HepG2 (cell line): ENCODE data around the gene ATG7. TPM values are rescaled to one million over a fixed set of nuclear protein-coding genes. Genes with fewer than 3 reads are reported as not detected.

Source experiments
- ATAC-seq: fragments of 200-7000 bp; cut with Tn5 transposase; 3 replicates; pipeline ENCODE4 v1.9.1; 2020; ENCODE audit warnings: mild to moderate bottlenecking, moderate library complexity
- BruUV-seq: library from RNA; stranded (reverse); fragments of 400-500 nt; replicated peaks from 2 replicates; lab custom pipeline; 2021; lab: Mats Ljungman, UMichigan
- CTCF ChIA-PET: fragments of 300-600 bp; formaldehyde crosslinking; extraction: SDS; loops from one replicate; lab custom pipeline; 2021; ENCODE audit warnings: low total read pairs, inconsistent platforms, low intra/inter-chr PET ratio; lab: Yijun Ruan, JAX
- POLR2A ChIA-PET: fragments of 350-600 bp; sonication (Branson Sonifier 250); formaldehyde crosslinking; loops from one replicate; lab custom pipeline; 2020; ENCODE audit warnings: antibody characterized with exemption, inconsistent platforms; lab: Yijun Ruan, JAX
- DNase-seq: peaks from one replicate; pipeline ENCODE4 v3.0.0-alpha.2; 2015; ENCODE audit warnings: low spot score
- FAIRE-seq: peaks from 3 replicates; lab custom pipeline; 2011; peaks lifted over from hg19 to GRCh38; lab: Jason Lieb, UNC
- H2AFZ ChIP-seq: one replicate; pipeline ENCODE4 v1.6.1; 2011; ENCODE audit warnings: low read length, inconsistent platforms
- H3K27ac ChIP-seq: fragments of 300-600 bp; 3 replicates; pipeline ENCODE4 v1.8.0; 2011; ENCODE audit warnings: mixed run types, mild to moderate bottlenecking, mixed read lengths, low read length, inconsistent platforms; ENCODE audit not compliant: insufficient read depth; ENCODE audit errors: extremely low read length
- H3K27me3 ChIP-seq, 2 experiments: fragments of 200-600 bp in 1 of 2; 2 replicates in 1 of 2; 3 replicates in 1 of 2; pipeline versions ENCODE4 v1.6.0 to v1.8.0; 2011; ENCODE audit warnings: low read length in 2 of 2, mild to moderate bottlenecking in 2 of 2, moderate library complexity in 2 of 2, inconsistent platforms in 1 of 2; ENCODE audit not compliant: insufficient read depth in 2 of 2, control insufficient read depth in 1 of 2
- H3K36me3 ChIP-seq, 2 experiments: fragments of 200-600 bp in 1 of 2; replicated peaks in 1 of 2; 2 replicates in 1 of 2; 3 replicates in 1 of 2; pipeline versions ENCODE4 v1.5.1 to v1.8.0; 2011; ENCODE audit warnings: low read length in 2 of 2, inconsistent platforms in 1 of 2; ENCODE audit not compliant: insufficient read depth in 2 of 2, control insufficient read depth in 1 of 2
- H3K4me1 ChIP-seq: 2 replicates; pipeline ENCODE4 v1.5.1; 2012; ENCODE audit warnings: low read length, inconsistent platforms; ENCODE audit not compliant: insufficient read depth
- H3K4me2 ChIP-seq: 2 replicates; pipeline ENCODE4 v1.6.0; 2011; ENCODE audit warnings: low read depth, low read length, inconsistent platforms
- H3K4me3 ChIP-seq, 3 experiments: fragments of 200-600 bp in 1 of 3; sonication (generic), shearing (Covaris generic) in 1 of 3; replicated peaks in 1 of 3; 2 replicates each; pipeline ENCODE4 v1.5.1; 2011 to 2016; ENCODE audit warnings: low read length in 3 of 3, inconsistent platforms in 2 of 3, low read depth in 2 of 3, mild to moderate bottlenecking in 2 of 3, control low read depth in 1 of 3, mixed read lengths in 1 of 3; ENCODE audit not compliant: insufficient read depth in 1 of 3
- H3K79me2 ChIP-seq: one replicate; pipeline ENCODE4 v1.6.1; 2011; ENCODE audit warnings: low read length, inconsistent platforms; ENCODE audit not compliant: insufficient read depth
- H3K9ac ChIP-seq: 2 replicates; pipeline ENCODE4 v1.6.0; 2011; ENCODE audit warnings: mild to moderate bottlenecking, low read depth, low read length, inconsistent platforms; ENCODE audit not compliant: insufficient read depth
- H3K9me3 ChIP-seq: 2 replicates; pipeline ENCODE4 v1.5.1; 2012; ENCODE audit warnings: mild to moderate bottlenecking, low read length
- H4K20me1 ChIP-seq: 2 replicates; pipeline ENCODE4 v1.6.0; 2011; ENCODE audit warnings: inconsistent platforms, mild to moderate bottlenecking, low read length, moderate library complexity; ENCODE audit not compliant: insufficient read depth
- ATF4 ChIP-seq, 2 experiments: fragments of 450-650 bp in 1 of 2; sonication (generic) in 1 of 2; formaldehyde crosslinking; IDR thresholded peaks; 2 replicates each; pipeline versions ENCODE4 v1.5.0 to v1.8.0; 2020 to 2022; ENCODE audit warnings: mild to moderate bottlenecking in 1 of 2, missing genetic modification reagents in 1 of 2
- FOXK1 ChIP-seq: sonication (generic); formaldehyde crosslinking; IDR thresholded peaks from 2 replicates; pipeline ENCODE4 v1.4.0; 2020; ENCODE audit warnings: low read depth, missing genetic modification reagents, borderline replicate concordance
- JARID2 ChIP-seq: sonication (generic); formaldehyde crosslinking; IDR thresholded peaks from 2 replicates; pipeline ENCODE4 v1.8.1; 2023; ENCODE audit warnings: missing genetic modification reagents, inconsistent platforms; ENCODE audit not compliant: insufficient replicate concordance
- KLF13 ChIP-seq: sonication (generic); formaldehyde crosslinking; IDR thresholded peaks from 2 replicates; pipeline ENCODE4 v1.4.0; 2020; ENCODE audit warnings: mild to moderate bottlenecking, missing genetic modification reagents
- MNT ChIP-seq: fragments of 450-650 bp; IDR thresholded peaks from 2 replicates; pipeline ENCODE4 v1.6.1; 2016
- MZF1 ChIP-seq: sonication (generic); formaldehyde crosslinking; IDR thresholded peaks from 2 replicates; pipeline ENCODE4 v1.8.1; 2023; ENCODE audit warnings: mild to moderate bottlenecking, missing genetic modification reagents, borderline replicate concordance
- NFKB2 ChIP-seq: sonication (generic); formaldehyde crosslinking; IDR thresholded peaks from 2 replicates; pipeline ENCODE4 v1.4.0; 2020; ENCODE audit warnings: missing genetic modification reagents, borderline replicate concordance
- USF2 ChIP-seq, 2 experiments: sonication (generic) in 1 of 2; formaldehyde crosslinking in 1 of 2; IDR thresholded peaks; 2 replicates each; pipeline versions ENCODE4 v1.5.1 to v1.6.1; 2011 to 2020; ENCODE audit warnings: borderline replicate concordance in 1 of 2, low read depth in 1 of 2, low read length in 1 of 2, mild to moderate bottlenecking in 1 of 2, missing genetic modification reagents in 1 of 2, moderate library complexity in 1 of 2
- ZIK1 ChIP-seq: sonication (generic); formaldehyde crosslinking; IDR thresholded peaks from 2 replicates; pipeline ENCODE4 v1.5.0; 2020; ENCODE audit warnings: mild to moderate bottlenecking, low read depth, missing genetic modification reagents, borderline replicate concordance
- ZNF770 ChIP-seq: sonication (generic); formaldehyde crosslinking; IDR thresholded peaks from 2 replicates; pipeline ENCODE4 v1.5.0; 2020; ENCODE audit warnings: mild to moderate bottlenecking, missing genetic modification reagents
- WGBS: methylation state at CpG from one replicate; pipeline ENCODE4 v1.1.6; 2017; ENCODE audit warnings: low lambda C conversion rate; 5-methylcytosine and 5-hydroxymethylcytosine counted together
- in situ Hi-C: cut with HindIII; loops from 2 replicates; pipeline ENCODE4 v1.10.0; 2017; ENCODE audit warnings: low pct_unique_long_range_greater_than_20kb; ENCODE audit not compliant: extremely low pct_ligation_motif_present
- intact Hi-C: fragments of 100-400 bp; cut with micrococcal nuclease; formaldehyde crosslinking; loops from one replicate; pipeline ENCODE4 v1.10.0; 2022; ENCODE audit not compliant: unreplicated experiment
- polyA plus RNA-seq, 8 experiments: library from polyadenylated mRNA; depleted of rRNA in 3 of 8; stranded (reverse) in 7 of 8; unstranded in 1 of 8; fragments of >200 nt; fragmentation: Illumina TruSeq in 4 of 8; extraction: Trizol in 4 of 8; gene quantifications; 2 replicates each; pipeline versions ENCODE4 v1.2.1 to v1.2.3, GENCODE V29; 2011 to 2016; ENCODE audit warnings: low read depth in 4 of 8, missing spikeins in 1 of 8, mixed read lengths in 1 of 8; ENCODE audit not compliant: insufficient read depth in 1 of 8
- total RNA-seq, 5 experiments: library from RNA; depleted of rRNA; stranded (reverse); fragments of >200 nt; fragmentation: Illumina TruSeq; extraction: Trizol; gene quantifications; 2 replicates each; pipeline ENCODE4 v1.2.3, GENCODE V29; 2016; ENCODE audit warnings: low read depth in 1 of 5

ATG7 gene
- total and polyA plus RNA-seq, 2 of the 13 experiments (the other 11 are each of a cell fraction or from before 2014, with no cell fraction given) = 7.8 to 22.1 TPM

DNA sequence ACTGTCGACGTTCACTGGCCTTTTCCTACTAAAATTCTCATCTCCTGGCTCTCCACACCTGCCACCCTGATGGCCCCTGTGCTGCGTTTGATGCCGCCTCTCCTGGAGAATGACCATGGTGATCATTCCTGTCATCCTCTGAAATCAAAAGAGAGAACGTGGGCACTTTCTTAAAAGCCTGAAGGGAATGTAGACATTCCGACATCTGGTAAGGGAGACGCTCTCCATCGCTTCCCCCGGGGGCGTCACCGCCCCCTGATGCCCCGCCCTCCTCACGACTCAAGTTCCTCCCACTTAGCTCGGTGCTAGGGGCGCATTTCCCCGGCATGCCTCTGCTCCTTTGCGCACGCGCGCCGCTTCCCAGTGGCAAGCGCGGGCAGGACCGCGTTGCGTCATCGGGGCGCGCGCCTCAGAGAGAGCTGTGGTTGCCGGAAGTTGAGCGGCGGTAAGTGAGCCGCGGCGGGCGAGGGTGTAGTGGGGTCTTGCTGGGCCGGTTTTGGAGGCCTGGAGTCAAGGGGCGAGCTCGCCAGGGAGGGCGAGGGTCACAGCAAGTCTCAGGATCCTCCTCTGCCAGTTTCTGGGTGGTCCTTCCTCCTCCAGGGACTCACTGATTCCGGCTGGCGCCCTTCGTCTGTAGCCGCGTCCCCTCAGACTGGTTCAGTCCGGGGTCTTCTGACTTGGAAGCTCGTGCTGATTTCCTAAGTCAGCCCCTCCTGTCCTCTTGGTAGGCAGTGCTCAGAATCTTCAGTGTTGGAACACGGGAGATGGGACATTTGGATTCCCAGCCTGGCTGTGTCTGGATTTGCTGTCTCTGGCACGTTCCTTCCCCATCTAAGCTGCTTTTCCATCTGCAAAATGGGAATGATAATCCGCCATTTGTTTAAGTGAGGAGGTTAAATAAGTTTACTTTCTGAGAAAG lies at the start of gene ATG7 (continued):
- no peak for TF ChIP-seq ZIK1 (CRISPR knock-in tag)
- TF ChIP-seq NFKB2 (CRISPR knock-in tag) = peak; percentile 89; the same call in 1 of the 2 replicates
- TF ChIP-seq JARID2 = peak; percentile 27
- TF ChIP-seq ZNF770 (CRISPR knock-in tag) = no peak
- peak in 1 of 2 experiments; percentile 97; a peak in 2 of 4 replicates for TF ChIP-seq ATF4 (CRISPR knock-in tag; IDR thresholded peaks at IDR 0.05)
- TF ChIP-seq FOXK1 (CRISPR knock-in tag) = peak; percentile 99
- TF ChIP-seq, all 625 proteins: peak for 264

DNA sequence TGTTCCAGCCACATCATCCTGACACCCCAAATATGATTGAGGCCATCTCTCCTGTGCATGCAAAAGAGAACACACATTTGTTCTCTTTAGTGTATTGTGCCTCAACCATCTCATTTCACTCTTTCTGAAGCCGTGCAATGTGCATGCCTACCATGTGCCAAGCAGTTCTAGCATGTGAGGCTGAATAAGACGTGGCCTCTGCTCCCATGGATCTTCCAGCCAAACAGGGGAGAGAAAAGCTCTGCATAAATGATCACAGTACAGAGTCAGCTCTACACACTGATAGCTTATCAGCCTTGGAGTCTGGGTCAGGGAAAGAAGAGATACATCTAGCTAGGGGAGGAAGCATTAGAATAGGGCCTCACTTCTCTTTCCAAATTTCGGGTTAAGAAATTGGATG lies 48.2 kb upstream of the ATG7 start:
- H3K9ac ChIP-seq = no peak overlapping the region
- BruUV-seq = no TSS peak
- ChIA-PET CTCF (no interaction called here), POLR2A (no interaction called here)
- H3K4me3 ChIP-seq = no peak overlapping the region
- no peak overlapping the region for H3K27ac ChIP-seq
- intact Hi-C loops (no loop called here), in situ Hi-C loops (no loop called here)
- 19% methylated on average over 3 of the region's 3 CpGs for WGBS
- no peaks in the 10 kb centered on the region for H3K79me2 ChIP-seq
- peaks cover 1 to 24% of the 10 kb centered on the region in 2 experiments; a peak in 4 of 5 replicates for H3K27me3 ChIP-seq
- FAIRE-seq (no peak), DNase-seq (no peak), ATAC-seq (no peak)
- no peak overlapping the region for H2AFZ ChIP-seq
- TF ChIP-seq MNT = peak; percentile 66
- TF ChIP-seq USF2 (IDR thresholded peaks at IDR 0.05; ENCODE audit: low read depth, low read length) = 0 out of 2 replicates have a peak, but pooled peaks have one; percentile 9
- TF ChIP-seq USF2 (CRISPR knock-in tag; IDR thresholded peaks at IDR 0.05; ENCODE audit: borderline replicate concordance) = no peak
- no peak for TF ChIP-seq KLF13 (CRISPR knock-in tag)
- TF ChIP-seq MZF1 (CRISPR knock-in tag) = no peak
- no peaks in the 10 kb centered on the region for H3K4me1 ChIP-seq
- H3K36me3 ChIP-seq = no peaks in the 10 kb centered on the region
- H3K9me3 ChIP-seq = no peaks in the 10 kb centered on the region
- H3K4me2 ChIP-seq = no peak overlapping the region
- no peaks in the 10 kb centered on the region for H4K20me1 ChIP-seq
